GM10266 (cell line): ENCODE data around the gene PRELP.

Experiments used
- DNase-seq: peaks from one replicate; pipeline ENCODE4 v3.0.0; 2012; ENCODE audit errors: extremely low spot score
- CTCF ChIP-seq: IDR thresholded peaks from 2 replicates; pipeline ENCODE4 v1.5.1; 2012; ENCODE audit warnings: mild to moderate bottlenecking, low read depth; ENCODE audit not compliant: control insufficient read depth, insufficient read depth; ENCODE audit errors: missing control alignments

Gene PRELP

GRCh38 chr1:203477748-203478147, 2.1 kb downstream of the PRELP start:
- DNase-seq, result peak; percentile 53
- TF ChIP-seq CTCF, result no peak

- TF ChIP-seq CTCF, result no peak
- no peak for DNase-seq
Measured at GRCh38 chr1:203478231-203478630, 2.6 kb downstream of the PRELP start.

- TF ChIP-seq CTCF, result no peak
- no peak for DNase-seq
Measured at GRCh38 chr1:203478986-203479385, 3.4 kb downstream of the PRELP start.

GRCh38 chr1:203479646-203480045, 4.0 kb downstream of the PRELP start:
- no peak for DNase-seq
- TF ChIP-seq CTCF, result no peak

- no peak for TF ChIP-seq CTCF
- DNase-seq, result no peak
Measured at GRCh38 chr1:203480084-203480483, 4.5 kb downstream of the PRELP start.

- TF ChIP-seq CTCF, result no peak
Measured at GRCh38 chr1:203480525-203481084, 5.0 kb downstream of the PRELP start.

GRCh38 chr1:203481196-203481595, 5.6 kb downstream of the PRELP start:
- TF ChIP-seq CTCF, result no peak
- DNase-seq, result no peak

More at GRCh38 chr1:203480525-203481084, 5.0 kb downstream of the PRELP start:
- DNase-seq, result no peak
